ENCODE results near the gene TMEM131.

DNA sequence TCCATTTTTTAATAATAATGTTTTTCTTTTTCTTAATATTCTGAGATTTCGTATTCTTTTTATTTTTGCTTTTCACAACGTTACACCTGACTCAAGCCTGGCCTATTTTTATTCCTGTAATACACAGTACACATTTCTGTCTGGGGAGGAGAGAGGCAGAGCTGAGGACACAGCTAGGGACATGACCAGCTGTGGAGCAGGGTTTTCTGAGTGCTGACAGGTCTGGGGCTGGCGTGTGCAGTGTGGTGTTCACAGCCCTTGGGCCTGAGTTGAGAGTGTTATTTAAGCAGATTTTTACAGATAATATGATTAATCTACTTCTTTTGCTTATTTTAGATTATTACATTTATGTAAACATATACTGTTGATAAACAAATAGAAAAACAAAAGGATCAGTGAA is 226.4 kb downstream of the TMEM131 start:
- TF ChIP-seq, protein P1, sequence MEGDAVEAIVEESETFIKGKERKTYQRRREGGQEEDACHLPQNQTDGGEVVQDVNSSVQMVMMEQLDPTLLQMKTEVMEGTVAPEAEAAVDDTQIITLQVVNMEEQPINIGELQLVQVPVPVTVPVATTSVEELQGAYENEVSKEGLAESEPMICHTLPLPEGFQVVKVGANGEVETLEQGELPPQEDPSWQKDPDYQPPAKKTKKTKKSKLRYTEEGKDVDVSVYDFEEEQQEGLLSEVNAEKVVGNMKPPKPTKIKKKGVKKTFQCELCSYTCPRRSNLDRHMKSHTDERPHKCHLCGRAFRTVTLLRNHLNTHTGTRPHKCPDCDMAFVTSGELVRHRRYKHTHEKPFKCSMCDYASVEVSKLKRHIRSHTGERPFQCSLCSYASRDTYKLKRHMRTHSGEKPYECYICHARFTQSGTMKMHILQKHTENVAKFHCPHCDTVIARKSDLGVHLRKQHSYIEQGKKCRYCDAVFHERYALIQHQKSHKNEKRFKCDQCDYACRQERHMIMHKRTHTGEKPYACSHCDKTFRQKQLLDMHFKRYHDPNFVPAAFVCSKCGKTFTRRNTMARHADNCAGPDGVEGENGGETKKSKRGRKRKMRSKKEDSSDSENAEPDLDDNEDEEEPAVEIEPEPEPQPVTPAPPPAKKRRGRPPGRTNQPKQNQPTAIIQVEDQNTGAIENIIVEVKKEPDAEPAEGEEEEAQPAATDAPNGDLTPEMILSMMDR (IDR thresholded peaks at IDR 0.05): no peak
- no peak for TF ChIP-seq EZH2 (IDR thresholded peaks at IDR 0.05)
